ENCODE results near the gene SEPTIN3.

SEPTIN3 gene

DNA sequence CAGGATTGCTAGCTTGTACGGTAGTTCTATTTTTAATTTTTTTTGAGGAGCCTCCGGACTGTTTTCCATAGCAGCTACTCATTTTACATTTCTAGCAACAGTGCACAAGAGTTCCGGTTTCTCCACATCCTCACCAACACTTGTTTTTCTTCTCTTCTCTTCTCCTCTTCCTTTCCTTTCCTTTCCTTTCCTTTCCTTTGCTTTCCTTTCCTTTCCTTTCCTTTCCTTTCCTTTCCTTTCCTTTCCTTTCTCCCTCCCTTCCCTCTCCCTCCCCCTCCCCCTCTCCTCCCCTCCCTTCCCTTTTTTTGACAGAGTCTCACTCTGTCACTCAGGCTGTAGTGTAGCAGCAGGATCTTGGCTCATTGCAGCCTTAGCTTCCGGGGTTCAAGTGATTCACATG is 38.7 kb downstream of the SEPTIN3 start:
- no peak overlapping the region for H2BK5ac ChIP-seq (ENCODE audit: low read length)
- WGBS (ENCODE audit: extremely low coverage, insufficient coverage, low lambda C conversion rate) = no CpG with 5 or more reads among the region's 4 CpGs
- H4K8ac ChIP-seq (ENCODE audit: low read depth, low read length) = no peak overlapping the region
- H3K9ac ChIP-seq (ENCODE audit: low read length) = no peak overlapping the region
- no peak overlapping the region for H3K4me2 ChIP-seq (ENCODE audit: low read length)
- no peak overlapping the region for H4K5ac ChIP-seq (ENCODE audit: low read length)
- H3K79me2 ChIP-seq (ENCODE audit: control insufficient read depth, insufficient read depth, low read length) = no peaks in the 10 kb centered on the region
- DNase-seq = no peak
- no peak overlapping the region for H2AK5ac ChIP-seq (ENCODE audit: low read length)
- H2BK15ac ChIP-seq (replicated peaks; ENCODE audit: low read depth) = no peak overlapping the region
- H3K56ac ChIP-seq (ENCODE audit: low read length) = no peak overlapping the region
- H3K23ac ChIP-seq (ENCODE audit: low read length) = no peak overlapping the region
- no peaks in the 10 kb centered on the region for H3K36me3 ChIP-seq (ENCODE audit: control insufficient read depth, insufficient read depth, low read length)
- H3K27ac ChIP-seq (ENCODE audit: low read depth, low read length) = no peak overlapping the region
- no peaks in the 10 kb centered on the region for H3K4me1 ChIP-seq (ENCODE audit: control insufficient read depth, low read depth, low read length)
- H3K79me1 ChIP-seq (ENCODE audit: low read length) = no peaks in the 10 kb centered on the region
- H3K18ac ChIP-seq (ENCODE audit: low read length) = no peak overlapping the region
- H3K4ac ChIP-seq (ENCODE audit: low read depth, low read length) = no peak overlapping the region
- no peaks in the 10 kb centered on the region for H3K27me3 ChIP-seq (ENCODE audit: insufficient read depth, low read length, poor library complexity)
- no peak overlapping the region for H2BK120ac ChIP-seq (ENCODE audit: low read depth, low read length)
- H3K4me3 ChIP-seq (ENCODE audit: low read length) = no peak overlapping the region

DNA sequence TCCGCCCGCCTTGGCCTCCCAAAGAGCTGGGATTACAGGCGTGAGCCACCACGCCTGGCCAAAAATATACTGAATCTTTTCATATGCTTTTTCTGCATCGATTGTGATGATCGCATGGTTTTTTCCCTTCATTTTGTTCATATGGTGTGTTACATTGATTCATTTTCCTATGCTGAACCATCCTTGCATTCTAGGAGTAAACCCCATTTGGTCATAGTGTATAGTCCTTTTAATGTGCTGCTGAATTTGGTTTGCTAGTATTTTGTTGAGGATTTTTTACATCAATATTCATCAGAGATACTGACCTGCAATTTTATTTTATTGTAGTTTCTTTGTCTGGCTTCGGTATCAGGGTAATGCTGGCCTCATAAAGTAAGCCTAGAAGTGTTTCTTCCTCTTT is 41.5 kb downstream of the SEPTIN3 start:
- Histone ChIP-seq H3K36me3 (ENCODE audit: control insufficient read depth, insufficient read depth, low read length) (no peaks in the 10 kb centered on the region), H3K4me2 (ENCODE audit: low read length) (no peak overlapping the region), H3K4me3 (ENCODE audit: low read length) (no peak overlapping the region), H2AK5ac (ENCODE audit: low read length) (no peak overlapping the region), H3K56ac (ENCODE audit: low read length) (no peak overlapping the region), H3K79me1 (ENCODE audit: low read length) (no peaks in the 10 kb centered on the region), H2BK120ac (ENCODE audit: low read depth, low read length) (no peak overlapping the region), H2BK5ac (ENCODE audit: low read length) (no peak overlapping the region), H3K4ac (ENCODE audit: low read depth, low read length) (no peak overlapping the region), H3K9ac (ENCODE audit: low read length) (no peak overlapping the region), H3K23ac (ENCODE audit: low read length) (no peak overlapping the region), H3K18ac (ENCODE audit: low read length) (no peak overlapping the region), H3K27me3 (ENCODE audit: insufficient read depth, low read length, poor library complexity) (no peaks in the 10 kb centered on the region), H3K4me1 (ENCODE audit: control insufficient read depth, low read depth, low read length) (no peaks in the 10 kb centered on the region), H2BK15ac (replicated peaks; ENCODE audit: low read depth) (no peak overlapping the region), H3K27ac (ENCODE audit: low read depth, low read length) (no peak overlapping the region), H4K8ac (ENCODE audit: low read depth, low read length) (no peak overlapping the region), H4K5ac (ENCODE audit: low read length) (no peak overlapping the region), H3K79me2 (ENCODE audit: control insufficient read depth, insufficient read depth, low read length) (no peaks in the 10 kb centered on the region)
- no peak for DNase-seq
- no CpG with 5 or more reads among the region's 7 CpGs for WGBS (ENCODE audit: extremely low coverage, insufficient coverage, low lambda C conversion rate)

DNA sequence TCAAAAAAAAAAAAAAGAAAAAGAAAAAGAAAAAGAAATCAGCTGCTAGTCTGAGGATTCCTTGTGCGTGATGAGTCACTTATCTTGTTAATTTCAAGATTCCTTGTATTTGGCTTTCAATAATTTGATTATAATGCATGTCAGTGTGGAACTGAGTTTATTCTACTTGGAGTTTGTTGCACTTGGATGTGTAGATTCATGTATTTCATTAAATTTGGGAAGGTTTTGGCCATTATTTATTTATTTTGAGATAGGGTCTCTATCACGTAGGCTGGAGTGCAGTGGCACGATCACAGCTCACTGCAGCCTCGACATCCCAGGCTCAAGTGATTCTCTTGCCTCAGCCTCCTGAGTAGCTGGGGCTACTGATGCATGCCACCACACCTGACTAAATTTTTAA is 44.1 kb downstream of the SEPTIN3 start:
- no peak overlapping the region for H3K4me3 ChIP-seq (ENCODE audit: low read length)
- no peak overlapping the region for H3K9ac ChIP-seq (ENCODE audit: low read length)
- DNase-seq = no peak

DNA sequence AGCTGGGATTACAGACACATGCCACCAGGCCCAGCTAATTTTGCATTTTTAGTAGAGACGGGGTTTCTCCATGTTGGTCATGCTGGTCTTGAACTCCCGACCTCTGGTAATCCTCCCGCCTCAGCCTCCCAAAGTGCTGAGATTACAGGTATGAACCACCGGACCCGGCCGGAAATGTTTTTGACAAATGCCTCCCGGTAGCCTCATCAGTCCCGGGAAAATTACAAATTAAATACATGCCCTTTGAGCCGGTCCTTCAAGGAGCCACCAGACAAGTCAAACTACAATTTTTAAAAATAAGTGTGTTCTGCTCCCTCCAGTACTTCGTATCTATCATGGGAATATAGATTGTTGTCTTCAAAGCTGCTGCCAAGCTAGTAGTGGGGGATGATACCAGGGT is 46.9 kb downstream of the SEPTIN3 start:
- no peaks in the 10 kb centered on the region for H3K36me3 ChIP-seq (ENCODE audit: control insufficient read depth, insufficient read depth, low read length)
- H3K18ac ChIP-seq (ENCODE audit: low read length) = no peak overlapping the region
- H3K9ac ChIP-seq (ENCODE audit: low read length) = no peak overlapping the region
- no peak overlapping the region for H2BK120ac ChIP-seq (ENCODE audit: low read depth, low read length)
- H3K79me1 ChIP-seq (ENCODE audit: low read length) = no peaks in the 10 kb centered on the region
- H3K4me3 ChIP-seq (ENCODE audit: low read length) = no peak overlapping the region
- no peak overlapping the region for H4K8ac ChIP-seq (ENCODE audit: low read depth, low read length)
- H2AK5ac ChIP-seq (ENCODE audit: low read length) = no peak overlapping the region
- H4K5ac ChIP-seq (ENCODE audit: low read length) = no peak overlapping the region
- no CpG with 5 or more reads among the region's 10 CpGs for WGBS (ENCODE audit: extremely low coverage, insufficient coverage, low lambda C conversion rate)
- no peak overlapping the region for H3K56ac ChIP-seq (ENCODE audit: low read length)
- no peak overlapping the region for H2BK5ac ChIP-seq (ENCODE audit: low read length)
- H3K4me1 ChIP-seq (ENCODE audit: control insufficient read depth, low read depth, low read length) = no peaks in the 10 kb centered on the region
- H2BK15ac ChIP-seq (replicated peaks; ENCODE audit: low read depth) = no peak overlapping the region
- no peaks in the 10 kb centered on the region for H3K27me3 ChIP-seq (ENCODE audit: insufficient read depth, low read length, poor library complexity)
- H3K79me2 ChIP-seq (ENCODE audit: control insufficient read depth, insufficient read depth, low read length) = no peaks in the 10 kb centered on the region
- no peak overlapping the region for H3K4ac ChIP-seq (ENCODE audit: low read depth, low read length)
- no peak for DNase-seq
- H3K4me2 ChIP-seq (ENCODE audit: low read length) = no peak overlapping the region
- H3K27ac ChIP-seq (ENCODE audit: low read depth, low read length) = no peak overlapping the region
- no peak overlapping the region for H3K23ac ChIP-seq (ENCODE audit: low read length)

More for the DNA sequence above, 44.1 kb downstream of the SEPTIN3 start:
- no peak overlapping the region for H3K4me2 ChIP-seq (ENCODE audit: low read length)
- no peaks in the 10 kb centered on the region for H3K79me1 ChIP-seq (ENCODE audit: low read length)
- H2AK5ac ChIP-seq (ENCODE audit: low read length) = no peak overlapping the region
- no peak overlapping the region for H3K27ac ChIP-seq (ENCODE audit: low read depth, low read length)
- no peak overlapping the region for H3K23ac ChIP-seq (ENCODE audit: low read length)
- no peaks in the 10 kb centered on the region for H3K27me3 ChIP-seq (ENCODE audit: insufficient read depth, low read length, poor library complexity)
- no peak overlapping the region for H3K56ac ChIP-seq (ENCODE audit: low read length)
- no peaks in the 10 kb centered on the region for H3K79me2 ChIP-seq (ENCODE audit: control insufficient read depth, insufficient read depth, low read length)
- H3K4me1 ChIP-seq (ENCODE audit: control insufficient read depth, low read depth, low read length) = no peaks in the 10 kb centered on the region
- H3K36me3 ChIP-seq (ENCODE audit: control insufficient read depth, insufficient read depth, low read length) = no peaks in the 10 kb centered on the region
- H2BK15ac ChIP-seq (replicated peaks; ENCODE audit: low read depth) = no peak overlapping the region
- H2BK5ac ChIP-seq (ENCODE audit: low read length) = no peak overlapping the region
- H3K4ac ChIP-seq (ENCODE audit: low read depth, low read length) = no peak overlapping the region
- H3K18ac ChIP-seq (ENCODE audit: low read length) = no peak overlapping the region
- H4K8ac ChIP-seq (ENCODE audit: low read depth, low read length) = no peak overlapping the region
- no peak overlapping the region for H4K5ac ChIP-seq (ENCODE audit: low read length)
- no CpG with 5 or more reads among the region's 4 CpGs for WGBS (ENCODE audit: extremely low coverage, insufficient coverage, low lambda C conversion rate)
- H2BK120ac ChIP-seq (ENCODE audit: low read depth, low read length) = no peak overlapping the region

DNA sequence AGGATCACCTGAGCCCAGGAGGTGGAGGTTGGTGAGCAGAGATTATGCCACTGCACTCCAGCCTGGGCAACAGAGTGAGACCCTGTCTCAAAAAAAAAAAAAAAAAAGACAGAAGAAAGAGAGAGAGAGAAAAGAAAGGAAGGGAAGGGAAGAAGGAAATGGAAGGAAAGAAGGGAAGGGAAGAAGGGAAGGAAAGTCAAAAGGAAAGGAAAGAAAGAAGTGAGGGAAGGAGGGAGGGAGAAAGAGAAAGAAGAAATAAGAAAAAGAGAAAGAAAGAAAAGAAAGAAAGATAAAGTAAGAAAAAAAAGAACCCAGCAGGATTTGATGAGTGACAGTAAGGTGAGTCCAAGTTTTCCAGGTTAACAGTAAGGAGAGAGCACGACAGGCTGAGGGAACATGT is 49.0 kb downstream of the SEPTIN3 start:
- Histone ChIP-seq H3K27me3 (ENCODE audit: insufficient read depth, low read length, poor library complexity) (no peaks in the 10 kb centered on the region), H3K27ac (ENCODE audit: low read depth, low read length) (no peak overlapping the region), H3K79me1 (ENCODE audit: low read length) (no peaks in the 10 kb centered on the region), H2BK5ac (ENCODE audit: low read length) (no peak overlapping the region), H3K23ac (ENCODE audit: low read length) (no peak overlapping the region), H3K56ac (ENCODE audit: low read length) (no peak overlapping the region), H3K79me2 (ENCODE audit: control insufficient read depth, insufficient read depth, low read length) (no peaks in the 10 kb centered on the region), H2AK5ac (ENCODE audit: low read length) (no peak overlapping the region), H2BK120ac (ENCODE audit: low read depth, low read length) (no peak overlapping the region), H3K18ac (ENCODE audit: low read length) (no peak overlapping the region), H3K4ac (ENCODE audit: low read depth, low read length) (no peak overlapping the region), H3K4me3 (ENCODE audit: low read length) (no peak overlapping the region), H3K4me1 (ENCODE audit: control insufficient read depth, low read depth, low read length) (no peaks in the 10 kb centered on the region), H4K8ac (ENCODE audit: low read depth, low read length) (no peak overlapping the region), H3K36me3 (ENCODE audit: control insufficient read depth, insufficient read depth, low read length) (no peaks in the 10 kb centered on the region), H2BK15ac (replicated peaks; ENCODE audit: low read depth) (no peak overlapping the region), H4K5ac (ENCODE audit: low read length) (no peak overlapping the region), H3K9ac (ENCODE audit: low read length) (no peak overlapping the region), H3K4me2 (ENCODE audit: low read length) (no peak overlapping the region)
- DNase-seq = no peak
- WGBS (ENCODE audit: extremely low coverage, insufficient coverage, low lambda C conversion rate) = no CpG with 5 or more reads among the region's 1 CpG
